H1 (cell line): ENCODE results near the gene NIM1K. TPM values are rescaled to one million over a fixed set of nuclear protein-coding genes. Genes with fewer than 3 reads are reported as not detected.

Source experiments
- CBX5 ChIP-seq: fragments of 300-800, 300-1000 bp; sonication (generic); IDR thresholded peaks from 2 replicates; pipeline ENCODE4 v1.7.1; 2016; ENCODE audit warnings: antibody characterized with exemption, low read length, low read depth
- TCF12 ChIP-seq: IDR thresholded peaks from 2 replicates; pipeline ENCODE4 v1.6.1; 2011; ENCODE audit warnings: low read depth, mild to moderate bottlenecking, low read length
- polyA plus RNA-seq, 7 experiments: library from polyadenylated mRNA; depleted of rRNA in 3 of 7; stranded (reverse) in 5 of 7; unstranded in 2 of 7; fragments of >200 nt in 5 of 7; fragments of 200-250 nt in 2 of 7; gene quantifications; 1 replicate in 5 of 7; 2 replicates in 1 of 7; 4 replicates in 1 of 7; pipeline versions ENCODE4 v1.2.1 to v1.2.3, GENCODE V29; 2011 to 2013; ENCODE audit warnings: missing spikeins in 2 of 7, mixed read lengths in 2 of 7
- total RNA-seq: library from RNA; stranded (reverse); fragmentation: NEBNext Ultra II Directional; extraction: Animal tissue kit (Norgen Biotek cat#: 25700); gene quantifications from 2 replicates; pipeline ENCODE4 v1.2.1, GENCODE V29; 2021
- TF ChIP-seq, protein P1 (sequence below): IDR thresholded peaks from 2 replicates; pipeline ENCODE4 v1.6.1; 2012; ENCODE audit warnings: low read length, inconsistent platforms

The NIM1K gene
- total and polyA plus RNA-seq, 2 of the 8 experiments (the other 6 are each of a cell fraction or from before 2014, with no cell fraction given): not detected

DNA sequence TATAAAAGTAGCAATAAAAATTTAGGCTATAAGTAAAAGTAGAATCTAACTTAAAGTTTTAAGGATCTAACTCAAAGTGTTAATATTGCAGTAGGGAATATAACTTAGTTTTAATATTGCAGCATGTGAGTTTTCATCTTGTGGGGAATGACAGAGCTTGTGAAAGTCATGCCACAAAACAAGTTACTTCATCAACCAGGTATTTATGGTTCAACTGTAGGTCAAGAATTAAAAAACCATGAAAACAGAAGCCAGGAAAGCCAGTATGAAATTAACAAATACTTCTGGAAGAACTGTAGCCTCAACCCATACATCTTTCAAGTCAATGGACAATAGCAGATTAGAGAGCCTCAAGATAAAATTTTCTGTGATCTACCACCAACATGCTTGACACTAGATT, 102.2 kb downstream of the NIM1K start (continued):
- TF ChIP-seq, protein P1, sequence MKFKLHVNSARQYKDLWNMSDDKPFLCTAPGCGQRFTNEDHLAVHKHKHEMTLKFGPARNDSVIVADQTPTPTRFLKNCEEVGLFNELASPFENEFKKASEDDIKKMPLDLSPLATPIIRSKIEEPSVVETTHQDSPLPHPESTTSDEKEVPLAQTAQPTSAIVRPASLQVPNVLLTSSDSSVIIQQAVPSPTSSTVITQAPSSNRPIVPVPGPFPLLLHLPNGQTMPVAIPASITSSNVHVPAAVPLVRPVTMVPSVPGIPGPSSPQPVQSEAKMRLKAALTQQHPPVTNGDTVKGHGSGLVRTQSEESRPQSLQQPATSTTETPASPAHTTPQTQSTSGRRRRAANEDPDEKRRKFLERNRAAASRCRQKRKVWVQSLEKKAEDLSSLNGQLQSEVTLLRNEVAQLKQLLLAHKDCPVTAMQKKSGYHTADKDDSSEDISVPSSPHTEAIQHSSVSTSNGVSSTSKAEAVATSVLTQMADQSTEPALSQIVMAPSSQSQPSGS: no peak
- TF ChIP-seq CBX5 (no peak), TCF12 (no peak)
